ENCODE results near the gene GALNT10. TPM values are rescaled to one million over a fixed set of nuclear protein-coding genes. Genes with fewer than 3 reads are reported as not detected.

GALNT10 gene
- total RNA-seq, 1 experiment from 2014 or later, result 22.9 TPM

DNA sequence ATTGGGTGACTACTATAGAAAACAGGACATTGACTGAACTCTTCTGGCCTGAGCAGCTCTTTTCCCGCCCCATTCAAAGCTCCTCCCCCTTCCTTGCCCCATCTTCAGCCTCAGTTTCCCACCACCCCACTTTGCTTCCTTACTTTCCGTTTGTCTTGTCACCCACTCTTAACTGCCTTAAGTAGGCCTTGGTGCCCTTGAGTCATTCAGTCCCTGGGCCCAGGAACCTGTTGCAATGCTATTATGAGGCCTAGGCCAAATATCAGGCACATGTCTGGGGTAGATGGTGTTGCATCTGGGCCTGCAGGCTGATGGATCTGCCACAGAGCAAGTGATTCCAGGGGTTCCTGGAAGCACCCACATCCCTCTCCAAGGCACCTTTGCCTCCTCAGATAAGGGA is 17.7 kb upstream of the GALNT10 start:
- no peak for ATAC-seq
- ChIA-PET POLR2A (interaction anchor here (1.2 kb wide), 1 partner anchor 101 kb away, joined by 3 read pairs; no protein-coding TSS in a partner anchor), CTCF (interaction anchor here (1.6 to 2.0 kb wide), 2 partner anchors 16 to 100 kb away, joined by 5 to 12 read pairs; no protein-coding TSS in a partner anchor)
- Mint-ChIP-seq H3K4me3 (no peak overlapping the region), H3K36me3 (no peaks in the 10 kb centered on the region), H3K27me3 (ENCODE audit: low read depth) (no peaks in the 10 kb centered on the region), H3K9me3 (no peaks in the 10 kb centered on the region), H3K27ac (no peak overlapping the region), H3K4me1 (peaks cover 30% of the 10 kb centered on the region)
- TF ChIP-seq, protein P1, sequence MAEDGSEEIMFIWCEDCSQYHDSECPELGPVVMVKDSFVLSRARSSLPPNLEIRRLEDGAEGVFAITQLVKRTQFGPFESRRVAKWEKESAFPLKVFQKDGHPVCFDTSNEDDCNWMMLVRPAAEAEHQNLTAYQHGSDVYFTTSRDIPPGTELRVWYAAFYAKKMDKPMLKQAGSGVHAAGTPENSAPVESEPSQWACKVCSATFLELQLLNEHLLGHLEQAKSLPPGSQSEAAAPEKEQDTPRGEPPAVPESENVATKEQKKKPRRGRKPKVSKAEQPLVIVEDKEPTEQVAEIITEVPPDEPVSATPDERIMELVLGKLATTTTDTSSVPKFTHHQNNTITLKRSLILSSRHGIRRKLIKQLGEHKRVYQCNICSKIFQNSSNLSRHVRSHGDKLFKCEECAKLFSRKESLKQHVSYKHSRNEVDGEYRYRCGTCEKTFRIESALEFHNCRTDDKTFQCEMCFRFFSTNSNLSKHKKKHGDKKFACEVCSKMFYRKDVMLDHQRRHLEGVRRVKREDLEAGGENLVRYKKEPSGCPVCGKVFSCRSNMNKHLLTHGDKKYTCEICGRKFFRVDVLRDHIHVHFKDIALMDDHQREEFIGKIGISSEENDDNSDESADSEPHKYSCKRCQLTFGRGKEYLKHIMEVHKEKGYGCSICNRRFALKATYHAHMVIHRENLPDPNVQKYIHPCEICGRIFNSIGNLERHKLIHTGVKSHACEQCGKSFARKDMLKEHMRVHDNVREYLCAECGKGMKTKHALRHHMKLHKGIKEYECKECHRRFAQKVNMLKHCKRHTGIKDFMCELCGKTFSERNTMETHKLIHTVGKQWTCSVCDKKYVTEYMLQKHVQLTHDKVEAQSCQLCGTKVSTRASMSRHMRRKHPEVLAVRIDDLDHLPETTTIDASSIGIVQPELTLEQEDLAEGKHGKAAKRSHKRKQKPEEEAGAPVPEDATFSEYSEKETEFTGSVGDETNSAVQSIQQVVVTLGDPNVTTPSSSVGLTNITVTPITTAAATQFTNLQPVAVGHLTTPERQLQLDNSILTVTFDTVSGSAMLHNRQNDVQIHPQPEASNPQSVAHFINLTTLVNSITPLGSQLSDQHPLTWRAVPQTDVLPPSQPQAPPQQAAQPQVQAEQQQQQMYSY (CRISPR knock-in tag; IDR thresholded peaks at IDR 0.05), result no peak
- no peak for TF ChIP-seq ZNF416 (CRISPR knock-in tag; IDR thresholded peaks at IDR 0.05)
- TF ChIP-seq ZNF317 (CRISPR knock-in tag; IDR thresholded peaks at IDR 0.05; ENCODE audit: borderline replicate concordance, low read depth), result no peak
- no peak for TF ChIP-seq JUN (CRISPR knock-in tag; IDR thresholded peaks at IDR 0.05)
- no peak for TF ChIP-seq ZNF396 (CRISPR knock-in tag; IDR thresholded peaks at IDR 0.05; ENCODE audit: borderline replicate concordance)
- no peak for TF ChIP-seq FOXJ3 (CRISPR knock-in tag; IDR thresholded peaks at IDR 0.05; ENCODE audit: borderline replicate concordance)
- no peak for TF ChIP-seq E2F1 (CRISPR knock-in tag; IDR thresholded peaks at IDR 0.05)
- TF ChIP-seq RORB (CRISPR knock-in tag; IDR thresholded peaks at IDR 0.05), result no peak
- no peak for TF ChIP-seq ETV6 (CRISPR knock-in tag; IDR thresholded peaks at IDR 0.05)
- no peak for DNase-seq (ENCODE audit: low spot score)

DNA sequence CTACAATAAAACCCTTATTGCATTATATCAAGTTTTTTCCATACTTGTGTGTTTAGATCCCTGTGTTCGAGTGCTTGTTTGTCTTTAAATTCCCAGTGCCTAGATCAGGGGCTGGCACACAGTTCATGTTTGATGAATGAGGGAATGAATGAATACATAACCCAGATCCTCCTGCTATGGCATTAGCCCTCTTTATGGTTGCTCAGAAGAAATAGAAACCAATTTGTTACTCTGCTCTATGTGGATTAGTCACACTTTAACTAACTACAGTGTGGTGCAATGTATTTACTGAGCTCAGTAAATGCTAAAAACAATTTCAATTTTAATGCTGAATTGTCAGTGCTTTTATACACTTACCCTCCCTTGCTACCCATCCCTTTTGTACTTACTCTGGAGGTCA is 16.4 kb upstream of the GALNT10 start:
- no peak overlapping the region for H3K4me3 Mint-ChIP-seq
- peaks cover 4% of the 10 kb centered on the region; the same call in 1 of the 2 replicates for H3K27me3 Mint-ChIP-seq (ENCODE audit: low read depth)
- ChIA-PET POLR2A (no interaction called here), CTCF (interaction anchor here (1.0 to 4.0 kb wide), 4 partner anchors 16 to 200 kb away, joined by 4 to 24 read pairs (median 8); no protein-coding TSS in a partner anchor)
- TF ChIP-seq E2F1 (CRISPR knock-in tag; IDR thresholded peaks at IDR 0.05) (no peak), ZNF423 (CRISPR knock-in tag; IDR thresholded peaks at IDR 0.05) (no peak), AR (CRISPR knock-in tag; IDR thresholded peaks at IDR 0.05) (no peak), ELF4 (CRISPR knock-in tag; IDR thresholded peaks at IDR 0.05; ENCODE audit: low read depth) (no peak), TEAD1 (CRISPR knock-in tag; IDR thresholded peaks at IDR 0.05) (no peak), FOXK1 (CRISPR knock-in tag; IDR thresholded peaks at IDR 0.05) (no peak), ATF6 (CRISPR knock-in tag; IDR thresholded peaks at IDR 0.05) (no peak), GRHL2 (CRISPR knock-in tag; IDR thresholded peaks at IDR 0.05; ENCODE audit: insufficient replicate concordance, severe bottlenecking) (no peak), GABPB1 (CRISPR knock-in tag; IDR thresholded peaks at IDR 0.05) (no peak), HMGA2 (CRISPR knock-in tag; IDR thresholded peaks at IDR 0.05) (no peak), FOXJ3 (CRISPR knock-in tag; IDR thresholded peaks at IDR 0.05; ENCODE audit: borderline replicate concordance) (no peak), PREB (CRISPR knock-in tag; IDR thresholded peaks at IDR 0.05; ENCODE audit: borderline replicate concordance) (no peak)
- TF ChIP-seq, protein P2, sequence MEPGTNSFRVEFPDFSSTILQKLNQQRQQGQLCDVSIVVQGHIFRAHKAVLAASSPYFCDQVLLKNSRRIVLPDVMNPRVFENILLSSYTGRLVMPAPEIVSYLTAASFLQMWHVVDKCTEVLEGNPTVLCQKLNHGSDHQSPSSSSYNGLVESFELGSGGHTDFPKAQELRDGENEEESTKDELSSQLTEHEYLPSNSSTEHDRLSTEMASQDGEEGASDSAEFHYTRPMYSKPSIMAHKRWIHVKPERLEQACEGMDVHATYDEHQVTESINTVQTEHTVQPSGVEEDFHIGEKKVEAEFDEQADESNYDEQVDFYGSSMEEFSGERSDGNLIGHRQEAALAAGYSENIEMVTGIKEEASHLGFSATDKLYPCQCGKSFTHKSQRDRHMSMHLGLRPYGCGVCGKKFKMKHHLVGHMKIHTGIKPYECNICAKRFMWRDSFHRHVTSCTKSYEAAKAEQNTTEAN (CRISPR knock-in tag; IDR thresholded peaks at IDR 0.05), result no peak
- TF ChIP-seq, protein P3, sequence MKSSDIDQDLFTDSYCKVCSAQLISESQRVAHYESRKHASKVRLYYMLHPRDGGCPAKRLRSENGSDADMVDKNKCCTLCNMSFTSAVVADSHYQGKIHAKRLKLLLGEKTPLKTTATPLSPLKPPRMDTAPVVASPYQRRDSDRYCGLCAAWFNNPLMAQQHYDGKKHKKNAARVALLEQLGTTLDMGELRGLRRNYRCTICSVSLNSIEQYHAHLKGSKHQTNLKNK (CRISPR knock-in tag; IDR thresholded peaks at IDR 0.05), result no peak
- DNase-seq (ENCODE audit: low spot score) (no peak), ATAC-seq (no peak)
- H3K4me1 Mint-ChIP-seq, result peaks cover 21% of the 10 kb centered on the region
- no peaks in the 10 kb centered on the region for H3K36me3 Mint-ChIP-seq
- no peak overlapping the region for H3K27ac Mint-ChIP-seq
- H3K9me3 Mint-ChIP-seq, result no peaks in the 10 kb centered on the region

Data from WTC11 (cell line).